Astrocyte (in vitro differentiated cells and primary cell): ENCODE results near the gene LCT. TPM values are rescaled to one million over a fixed set of nuclear protein-coding genes. Genes with fewer than 3 reads are reported as not detected.

Experiments
- DNase-seq: peaks from one replicate; pipeline ENCODE4 v3.0.0-alpha.2; 2010; ENCODE audit warnings: low read depth
- FAIRE-seq: peaks from 2 replicates; lab custom pipeline; 2011; peaks lifted over from hg19 to GRCh38; lab: Jason Lieb, UNC
- H2AFZ ChIP-seq: 2 replicates; pipeline ENCODE4 v1.6.0; 2012; ENCODE audit warnings: low read depth, low read length, inconsistent platforms
- H3K27ac ChIP-seq: 2 replicates; pipeline ENCODE4 v1.5.1; 2011; ENCODE audit warnings: low read depth, low read length, inconsistent platforms
- H3K27me3 ChIP-seq: 2 replicates; pipeline ENCODE4 v1.6.0; 2011; ENCODE audit warnings: low read length, inconsistent platforms; ENCODE audit not compliant: insufficient read depth
- H3K36me3 ChIP-seq: 2 replicates; pipeline ENCODE4 v1.5.1; 2011; ENCODE audit warnings: low read length, inconsistent platforms; ENCODE audit not compliant: insufficient read depth
- H3K4me1 ChIP-seq: 2 replicates; pipeline ENCODE4 v1.5.1; 2011; ENCODE audit warnings: low read length, inconsistent platforms; ENCODE audit not compliant: insufficient read depth
- H3K4me2 ChIP-seq: 2 replicates; pipeline ENCODE4 v1.6.0; 2012; ENCODE audit warnings: low read length, inconsistent platforms
- H3K4me3 ChIP-seq: 2 replicates; pipeline ENCODE4 v1.5.1; 2011; ENCODE audit warnings: low read depth, mild to moderate bottlenecking, low read length, inconsistent platforms; ENCODE audit not compliant: insufficient read depth
- H3K79me2 ChIP-seq: 2 replicates; pipeline ENCODE4 v1.6.0; 2012; ENCODE audit warnings: mild to moderate bottlenecking, low read length, inconsistent platforms; ENCODE audit not compliant: insufficient read depth
- H3K9ac ChIP-seq: 2 replicates; pipeline ENCODE4 v1.6.0; 2012; ENCODE audit warnings: mild to moderate bottlenecking, low read length, inconsistent platforms
- H3K9me3 ChIP-seq: 2 replicates; pipeline ENCODE4 v1.5.1; 2012; ENCODE audit warnings: low read depth, mild to moderate bottlenecking, low read length, inconsistent platforms; ENCODE audit not compliant: insufficient read depth
- H4K20me1 ChIP-seq: 2 replicates; pipeline ENCODE4 v1.6.0; 2012; ENCODE audit warnings: low read length, inconsistent platforms; ENCODE audit not compliant: insufficient read depth
- H3K27ac Mint-ChIP-seq: one replicate; pipeline ENCODE4 v1.8.0; 2021; ENCODE audit warnings: mild to moderate bottlenecking, mixed read lengths; ENCODE audit not compliant: unreplicated experiment
- H3K27me3 Mint-ChIP-seq: one replicate; pipeline ENCODE4 v1.8.0; 2021; ENCODE audit warnings: low read depth, mixed read lengths; ENCODE audit not compliant: unreplicated experiment
- H3K36me3 Mint-ChIP-seq: one replicate; pipeline ENCODE4 v1.8.0; 2021; ENCODE audit warnings: low read depth, mixed read lengths; ENCODE audit not compliant: unreplicated experiment
- H3K4me1 Mint-ChIP-seq: one replicate; pipeline ENCODE4 v1.8.0; 2021; ENCODE audit warnings: low read depth, mixed read lengths; ENCODE audit not compliant: unreplicated experiment
- H3K4me3 Mint-ChIP-seq: one replicate; pipeline ENCODE4 v1.8.0; 2021; ENCODE audit warnings: mild to moderate bottlenecking, moderate library complexity, mixed read lengths; ENCODE audit not compliant: unreplicated experiment
- H3K9me3 Mint-ChIP-seq: one replicate; pipeline ENCODE4 v1.8.0; 2021; ENCODE audit warnings: mild to moderate bottlenecking, mixed read lengths; ENCODE audit not compliant: unreplicated experiment
- EZH2 ChIP-seq: IDR thresholded peaks from 2 replicates; pipeline ENCODE4 v1.6.1; 2012; ENCODE audit warnings: mild to moderate bottlenecking, low read length, inconsistent platforms; ENCODE audit not compliant: insufficient read depth
- total RNA-seq: library from RNA; stranded (reverse); gene quantifications from 2 replicates; pipeline ENCODE4 v1.2.1, GENCODE V29; 2021
- TF ChIP-seq, protein P1 (sequence below): IDR thresholded peaks from 2 replicates; pipeline ENCODE4 v1.5.1; 2011; ENCODE audit warnings: low read depth, mild to moderate bottlenecking, inconsistent platforms, low read length, moderate library complexity; ENCODE audit not compliant: insufficient read depth

LCT gene
- total RNA-seq, 1 donor from 2014 or later, result not detected

DNA sequence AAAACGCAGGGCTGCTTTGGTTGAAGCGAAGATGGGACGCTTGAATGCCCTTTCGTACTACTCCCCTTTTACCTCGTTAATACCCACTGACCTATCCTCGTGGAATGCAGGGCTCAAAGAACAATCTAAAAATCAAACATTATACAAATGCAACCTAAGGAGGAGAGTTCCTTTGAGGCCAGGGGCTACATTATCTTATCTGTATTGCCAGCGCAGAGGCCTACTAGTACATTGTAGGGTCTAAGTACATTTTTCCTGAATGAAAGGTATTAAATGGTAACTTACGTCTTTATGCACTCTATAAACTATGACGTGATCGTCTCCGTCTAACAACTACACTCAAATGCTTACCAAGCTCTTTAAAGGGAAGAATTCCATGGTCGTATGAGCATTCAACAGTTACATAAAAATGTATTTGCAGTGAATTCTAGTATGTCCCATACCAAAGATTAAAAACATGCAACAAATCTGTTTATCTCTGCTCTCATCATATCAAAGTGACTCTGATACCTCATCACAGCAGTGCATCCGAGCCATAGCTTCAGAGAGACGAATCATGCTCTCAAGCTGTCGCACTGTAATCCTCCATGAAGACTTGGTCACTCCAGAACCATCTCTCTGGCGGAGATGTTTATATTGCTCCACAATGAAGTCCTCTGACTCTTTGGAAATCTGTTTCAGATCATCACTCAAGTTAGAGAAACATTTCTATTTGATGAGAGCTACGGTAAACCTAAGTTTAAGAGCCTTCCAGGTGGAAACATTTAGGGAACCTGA is 14.1 kb upstream of the LCT start:
- H4K20me1 ChIP-seq, result no peaks in the 10 kb centered on the region
- H3K27me3 Mint-ChIP-seq, result no peaks in the 10 kb centered on the region
- no peaks in the 10 kb centered on the region for H3K4me1 Mint-ChIP-seq
- FAIRE-seq (no peak), DNase-seq (no peak)
- no peaks in the 10 kb centered on the region for H3K9me3 ChIP-seq
- H3K36me3 Mint-ChIP-seq, result no peaks in the 10 kb centered on the region
- H3K4me3 Mint-ChIP-seq, result no peak overlapping the region
- no peaks in the 10 kb centered on the region for H3K79me2 ChIP-seq
- no peak overlapping the region for H3K4me3 ChIP-seq
- H3K27me3 ChIP-seq, result no peaks in the 10 kb centered on the region
- H3K4me1 ChIP-seq, result no peaks in the 10 kb centered on the region
- peaks cover 24% of the 10 kb centered on the region for H3K36me3 ChIP-seq
- no peak overlapping the region for H3K4me2 ChIP-seq
- H3K27ac Mint-ChIP-seq, result no peak overlapping the region
- no peak overlapping the region for H3K27ac ChIP-seq
- no peaks in the 10 kb centered on the region for H3K9me3 Mint-ChIP-seq
- TF ChIP-seq, protein P1, sequence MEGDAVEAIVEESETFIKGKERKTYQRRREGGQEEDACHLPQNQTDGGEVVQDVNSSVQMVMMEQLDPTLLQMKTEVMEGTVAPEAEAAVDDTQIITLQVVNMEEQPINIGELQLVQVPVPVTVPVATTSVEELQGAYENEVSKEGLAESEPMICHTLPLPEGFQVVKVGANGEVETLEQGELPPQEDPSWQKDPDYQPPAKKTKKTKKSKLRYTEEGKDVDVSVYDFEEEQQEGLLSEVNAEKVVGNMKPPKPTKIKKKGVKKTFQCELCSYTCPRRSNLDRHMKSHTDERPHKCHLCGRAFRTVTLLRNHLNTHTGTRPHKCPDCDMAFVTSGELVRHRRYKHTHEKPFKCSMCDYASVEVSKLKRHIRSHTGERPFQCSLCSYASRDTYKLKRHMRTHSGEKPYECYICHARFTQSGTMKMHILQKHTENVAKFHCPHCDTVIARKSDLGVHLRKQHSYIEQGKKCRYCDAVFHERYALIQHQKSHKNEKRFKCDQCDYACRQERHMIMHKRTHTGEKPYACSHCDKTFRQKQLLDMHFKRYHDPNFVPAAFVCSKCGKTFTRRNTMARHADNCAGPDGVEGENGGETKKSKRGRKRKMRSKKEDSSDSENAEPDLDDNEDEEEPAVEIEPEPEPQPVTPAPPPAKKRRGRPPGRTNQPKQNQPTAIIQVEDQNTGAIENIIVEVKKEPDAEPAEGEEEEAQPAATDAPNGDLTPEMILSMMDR, result no peak
- no peak for TF ChIP-seq EZH2
- no peak overlapping the region for H2AFZ ChIP-seq
- no peak overlapping the region for H3K9ac ChIP-seq

DNA sequence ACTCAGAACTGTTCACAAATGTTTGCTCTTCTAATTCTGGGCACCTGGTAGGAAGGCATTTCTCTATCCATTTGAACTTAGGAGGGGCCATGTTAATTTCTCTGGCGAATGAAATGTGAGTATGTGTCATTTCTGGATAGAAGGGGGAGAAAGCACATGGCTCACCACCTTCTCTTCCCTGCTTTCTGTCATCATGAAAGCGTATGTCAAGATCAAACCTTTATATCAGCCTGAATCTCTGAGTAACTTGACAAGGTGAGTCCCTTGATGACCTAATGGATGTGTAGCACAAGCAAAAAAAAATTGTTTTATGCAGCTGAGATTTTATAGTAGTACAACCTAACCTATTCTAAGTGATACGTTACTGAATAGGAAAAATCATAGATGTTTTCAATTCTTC is 12.1 kb upstream of the LCT start:
- Histone ChIP-seq H3K4me2 (no peak overlapping the region), H3K9me3 (no peaks in the 10 kb centered on the region), H3K4me3 (no peak overlapping the region), H3K36me3 (peaks cover 22% of the 10 kb centered on the region), H3K27me3 (no peaks in the 10 kb centered on the region), H4K20me1 (no peaks in the 10 kb centered on the region), H3K4me1 (no peaks in the 10 kb centered on the region), H3K9ac (no peak overlapping the region), H2AFZ (no peak overlapping the region), H3K79me2 (no peaks in the 10 kb centered on the region), H3K27ac (no peak overlapping the region)
- no peak for FAIRE-seq
- Mint-ChIP-seq H3K36me3 (no peaks in the 10 kb centered on the region), H3K27me3 (no peaks in the 10 kb centered on the region), H3K27ac (no peak overlapping the region), H3K9me3 (no peaks in the 10 kb centered on the region), H3K4me1 (no peaks in the 10 kb centered on the region), H3K4me3 (no peak overlapping the region)
- DNase-seq, result no peak
- TF ChIP-seq, protein P1, result no peak
- no peak for TF ChIP-seq EZH2

DNA sequence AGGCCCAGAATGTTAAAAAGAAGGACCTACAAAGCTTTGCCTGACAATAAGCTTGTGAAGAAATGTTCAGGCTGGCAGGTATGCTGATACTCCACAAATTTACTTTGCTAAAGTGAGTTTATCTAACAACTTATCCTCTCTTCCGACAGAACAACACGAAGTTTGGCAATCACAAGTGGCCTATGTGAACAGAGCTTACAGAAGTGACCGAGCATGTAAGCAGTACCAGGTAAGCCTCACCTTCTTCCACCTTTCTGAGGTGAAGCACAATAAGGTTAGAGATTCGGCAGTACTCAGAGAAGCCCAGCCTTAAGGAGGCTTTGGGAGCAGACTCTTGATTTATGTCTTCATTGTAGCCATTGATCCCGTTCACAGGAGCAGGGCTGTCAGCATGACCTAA is 9.0 kb upstream of the LCT start:
- Histone ChIP-seq H3K9me3 (no peaks in the 10 kb centered on the region), H3K27me3 (no peaks in the 10 kb centered on the region), H3K4me1 (no peaks in the 10 kb centered on the region), H3K27ac (no peak overlapping the region), H2AFZ (no peak overlapping the region), H3K4me2 (no peak overlapping the region), H3K9ac (no peak overlapping the region), H3K79me2 (no peaks in the 10 kb centered on the region), H4K20me1 (no peaks in the 10 kb centered on the region), H3K4me3 (no peak overlapping the region), H3K36me3 (peaks cover 22% of the 10 kb centered on the region)
- TF ChIP-seq, protein P1, result no peak
- no peak for TF ChIP-seq EZH2
- Mint-ChIP-seq H3K27ac (no peak overlapping the region), H3K27me3 (no peaks in the 10 kb centered on the region), H3K4me1 (no peaks in the 10 kb centered on the region), H3K36me3 (no peaks in the 10 kb centered on the region), H3K4me3 (no peak overlapping the region), H3K9me3 (no peaks in the 10 kb centered on the region)
- no peak for DNase-seq
- FAIRE-seq, result no peak
